GM18867 (cell line): ENCODE data around the gene MAP3K8.
"Not testable (repeated sequence)": the region's sequence is repeated elsewhere in the genome, so short reads cannot be mapped to it uniquely, and the experiment has no call there.

ENCODE experiments used
- ATAC-seq: cut with Tn5 transposase; IDR thresholded peaks from one replicate; pipeline ENCODE4 v1.9.1; 2021; ENCODE audit warnings: mild to moderate bottlenecking, moderate library complexity; ENCODE audit not compliant: unreplicated experiment

The MAP3K8 gene

GRCh38 chr10:30445711-30446110, 11.7 kb downstream of the MAP3K8 start:
- no peak for ATAC-seq

GRCh38 chr10:30447125-30447799, 13.3 kb downstream of the MAP3K8 start:
- ATAC-seq = no peak

DNA sequence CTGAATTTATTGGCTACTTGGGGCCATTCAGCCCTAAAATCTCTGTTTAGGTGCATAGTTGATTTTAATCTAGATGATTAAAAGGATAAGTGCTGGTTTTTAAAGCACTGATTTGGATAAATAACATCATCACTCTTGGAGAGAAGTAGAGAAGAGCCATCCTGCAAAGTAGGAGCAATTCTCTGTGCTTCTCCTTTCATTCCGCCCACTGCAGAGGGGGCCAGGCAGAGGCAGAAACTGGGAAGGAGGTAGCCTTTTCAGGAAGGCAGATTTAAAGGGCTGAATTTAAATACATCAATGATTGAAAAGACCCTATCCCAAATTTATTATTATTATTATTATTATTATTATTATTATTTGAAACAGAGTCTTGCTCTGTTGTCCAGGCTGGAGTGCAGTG, 14.1 kb downstream of the MAP3K8 start:
- ATAC-seq = no peak

DNA sequence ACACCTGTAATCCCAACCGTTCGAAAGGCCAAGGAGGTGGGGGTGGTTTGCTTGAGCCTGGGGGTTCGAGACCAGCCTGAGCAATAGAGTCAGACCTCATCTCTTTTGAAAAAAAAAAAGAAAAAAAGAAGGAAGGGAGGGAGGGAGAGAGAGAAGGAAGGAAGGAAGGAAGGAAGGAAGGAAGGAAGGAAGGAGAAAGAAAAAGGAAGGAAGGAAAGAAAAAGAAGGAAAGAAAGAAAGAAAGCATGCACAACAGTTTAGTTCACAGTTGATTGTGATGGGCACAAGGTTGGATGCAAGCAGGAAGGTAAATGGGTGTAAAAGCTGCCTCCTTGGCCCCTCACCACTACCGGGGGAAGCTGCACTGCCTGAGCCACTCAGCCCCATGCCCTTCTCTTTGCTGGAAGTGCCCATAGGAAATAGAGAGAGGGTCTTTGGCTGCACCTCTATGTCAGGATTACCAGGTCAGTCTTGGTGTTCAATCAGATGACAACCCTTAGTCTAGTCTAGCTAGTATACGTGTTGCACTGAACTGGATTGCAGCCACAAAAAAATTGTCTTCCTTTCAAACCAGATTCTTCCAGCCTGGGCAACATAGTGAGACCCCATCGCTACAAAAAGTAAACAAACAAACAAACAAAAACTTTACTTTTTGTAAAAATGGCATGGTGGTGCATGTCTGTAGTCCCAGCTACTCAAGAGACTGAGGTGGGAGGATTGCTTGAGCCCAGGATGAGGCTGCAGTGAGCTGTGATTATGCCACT, 20.0 kb downstream of the MAP3K8 start:
- ATAC-seq = no peak

- ATAC-seq = no peak
These were observed 20.9 kb downstream of the MAP3K8 start for GRCh38 chr10:30454744-30455510.

- ATAC-seq = peak; percentile 62
These were observed 21.8 kb downstream of the MAP3K8 start for GRCh38 chr10:30455816-30456215.

- ATAC-seq = peak; percentile 79
These were observed 22.3 kb downstream of the MAP3K8 start for GRCh38 chr10:30456266-30456665.

GRCh38 chr10:30459283-30459682, 25.3 kb downstream of the MAP3K8 start:
- no peak for ATAC-seq

- ATAC-seq = no peak
These were observed 26.1 kb downstream of the MAP3K8 start for GRCh38 chr10:30460121-30460520.

- ATAC-seq = no peak
These were observed 28.5 kb downstream of the MAP3K8 start for GRCh38 chr10:30462513-30462912.

- ATAC-seq = no peak
These were observed 30.0 kb downstream of the MAP3K8 start for GRCh38 chr10:30463944-30464451.

DNA sequence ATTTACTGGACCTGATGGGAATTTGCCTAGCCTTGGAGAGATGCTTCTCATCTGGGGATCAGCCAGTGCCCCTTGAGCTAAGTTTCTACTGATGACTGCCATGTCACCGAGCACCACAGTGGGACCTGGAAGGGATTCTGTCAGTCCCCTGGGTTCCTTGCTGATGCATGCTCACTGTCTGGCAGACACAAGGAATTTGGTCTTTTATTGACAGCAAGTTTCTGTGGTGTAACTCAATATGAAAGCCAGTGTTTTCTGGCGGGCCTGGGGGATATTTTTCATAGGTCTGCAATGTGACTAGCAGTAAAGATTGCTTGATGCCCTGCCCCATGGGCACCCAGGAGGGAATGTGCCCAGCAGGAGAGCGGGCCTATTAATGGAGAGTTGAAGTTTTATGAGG, 30.7 kb downstream of the MAP3K8 start:
- no peak for ATAC-seq

- no peak for ATAC-seq
These were observed 32.5 kb downstream of the MAP3K8 start for GRCh38 chr10:30466445-30466844.

- ATAC-seq = peak; percentile 68
These were observed 33.8 kb downstream of the MAP3K8 start for GRCh38 chr10:30467651-30468338.

GRCh38 chr10:30472414-30473155, 38.6 kb downstream of the MAP3K8 start:
- ATAC-seq = no peak

DNA sequence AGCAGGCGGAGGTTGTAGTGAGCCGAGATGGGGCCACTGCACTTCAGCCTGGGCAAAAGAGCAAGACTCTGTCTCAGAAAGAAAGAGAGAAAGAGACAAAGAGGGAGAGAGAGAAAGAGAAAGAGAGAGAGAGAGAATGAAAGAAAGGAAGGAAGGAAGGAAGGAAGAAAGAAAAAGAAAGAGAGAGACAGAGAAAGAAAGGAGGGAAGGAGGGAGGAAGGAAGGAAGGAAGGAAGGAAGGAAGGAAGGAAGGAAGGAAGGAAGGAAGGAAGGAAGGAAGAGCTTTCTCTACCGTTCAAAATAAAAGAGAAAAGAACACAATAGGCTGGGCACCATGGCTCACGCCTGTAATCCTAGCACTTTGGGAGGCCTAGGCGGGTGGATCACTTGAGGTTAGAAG, 41.5 kb downstream of the MAP3K8 start:
- ATAC-seq = not testable (repeated sequence)

GRCh38 chr10:30476511-30477155, 42.6 kb downstream of the MAP3K8 start:
- no peak for ATAC-seq

DNA sequence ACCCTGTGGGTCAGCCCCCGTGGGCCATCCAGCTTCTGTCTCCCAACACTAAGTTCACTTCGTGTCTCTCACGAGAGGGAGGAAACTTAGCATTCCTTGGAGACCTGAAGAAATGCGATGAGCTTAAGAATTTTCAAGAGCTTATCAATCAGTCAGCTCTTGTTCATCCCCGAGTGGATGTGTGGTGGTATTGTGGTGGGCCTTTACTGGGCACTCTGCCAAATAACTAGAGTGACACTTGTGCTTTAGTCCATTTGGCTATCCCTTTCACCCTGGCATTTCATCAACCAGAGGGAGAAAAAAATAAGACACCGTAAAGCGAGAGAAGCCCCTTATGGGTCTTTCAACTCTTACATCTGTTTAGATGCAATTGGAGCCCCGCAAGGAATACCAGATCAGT, 45.5 kb downstream of the MAP3K8 start:
- not testable (repeated sequence) for ATAC-seq

DNA sequence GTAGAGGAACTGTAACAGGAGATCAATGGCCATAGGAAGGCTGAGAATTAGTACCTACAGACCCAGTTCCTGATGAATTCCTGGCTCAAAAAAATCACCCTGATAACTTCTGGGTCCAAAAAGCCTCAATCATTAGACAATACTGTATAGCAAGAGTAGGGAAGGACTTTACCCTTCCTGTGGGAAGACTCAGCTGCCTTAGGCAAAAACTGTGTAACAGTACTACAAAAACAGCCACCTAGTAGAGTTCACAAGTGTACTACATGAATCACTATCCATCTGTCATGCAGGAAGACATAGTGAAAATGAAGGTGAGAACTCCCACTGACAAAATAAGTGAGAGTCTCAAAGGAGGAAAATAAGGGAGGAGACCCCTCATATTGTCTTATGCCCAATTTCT, 47.6 kb downstream of the MAP3K8 start:
- no peak for ATAC-seq

DNA sequence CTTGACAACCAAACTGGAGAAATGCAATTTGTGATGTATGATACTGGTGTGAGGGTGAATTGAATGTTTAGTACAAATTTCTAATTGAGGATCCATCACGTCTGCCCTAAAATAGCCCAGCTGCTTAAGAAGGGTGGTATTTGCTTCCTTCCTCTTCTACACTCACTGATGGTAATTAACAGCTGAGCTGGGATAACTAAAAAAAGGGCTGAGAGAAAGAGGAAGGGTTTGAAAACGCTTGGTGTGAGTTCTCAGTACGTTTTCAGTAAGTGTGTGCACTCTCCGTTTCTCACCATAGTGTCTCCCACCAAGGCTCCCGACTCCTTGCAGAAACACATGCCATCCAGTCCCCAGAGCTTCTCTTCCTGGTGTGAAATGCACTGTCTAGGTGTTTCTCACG, 54.3 kb downstream of the MAP3K8 start:
- no peak for ATAC-seq
